Measurements from ENCODE around the gene RPL13.

The RPL13 gene

GRCh38 chr16:89550421-89551007 is 10.0 kb upstream of the RPL13 start:
- Histone ChIP-seq H3K79me2 (ENCODE audit: low read length) (no peaks in the 10 kb centered on the region), H3K4me1 (ENCODE audit: low read length) (no peaks in the 10 kb centered on the region), H3K27me3 (replicated peaks; ENCODE audit: insufficient read depth, low read length) (no peaks in the 10 kb centered on the region), H3K9me3 (replicated peaks; ENCODE audit: insufficient read depth, low read length) (no peaks in the 10 kb centered on the region), H4K20me1 (ENCODE audit: insufficient read depth, low read length) (no peaks in the 10 kb centered on the region), H3F3A (ENCODE audit: insufficient read depth, low read length) (no peaks in the 10 kb centered on the region), H2AFZ (ENCODE audit: low read length) (no peak overlapping the region), H3K4me2 (ENCODE audit: low read depth, low read length) (no peak overlapping the region), H3K27ac (ENCODE audit: low read length) (no peak overlapping the region), H3K9ac (ENCODE audit: low read length) (no peak overlapping the region), H3K9me2 (replicated peaks; ENCODE audit: insufficient read depth, low read length) (no peaks in the 10 kb centered on the region), H3K36me3 (replicated peaks; ENCODE audit: insufficient read depth, low read length) (no peaks in the 10 kb centered on the region), H3K4me3 (ENCODE audit: low read length) (no peak overlapping the region)
- TF ChIP-seq EZH2phosphoT487 (IDR thresholded peaks at IDR 0.05; ENCODE audit: low read length) (no peak), EZH2 (optimal IDR thresholded peaks at IDR 0.05; ENCODE audit: low read depth, low read length) (no peak)
- TF ChIP-seq, protein P1, sequence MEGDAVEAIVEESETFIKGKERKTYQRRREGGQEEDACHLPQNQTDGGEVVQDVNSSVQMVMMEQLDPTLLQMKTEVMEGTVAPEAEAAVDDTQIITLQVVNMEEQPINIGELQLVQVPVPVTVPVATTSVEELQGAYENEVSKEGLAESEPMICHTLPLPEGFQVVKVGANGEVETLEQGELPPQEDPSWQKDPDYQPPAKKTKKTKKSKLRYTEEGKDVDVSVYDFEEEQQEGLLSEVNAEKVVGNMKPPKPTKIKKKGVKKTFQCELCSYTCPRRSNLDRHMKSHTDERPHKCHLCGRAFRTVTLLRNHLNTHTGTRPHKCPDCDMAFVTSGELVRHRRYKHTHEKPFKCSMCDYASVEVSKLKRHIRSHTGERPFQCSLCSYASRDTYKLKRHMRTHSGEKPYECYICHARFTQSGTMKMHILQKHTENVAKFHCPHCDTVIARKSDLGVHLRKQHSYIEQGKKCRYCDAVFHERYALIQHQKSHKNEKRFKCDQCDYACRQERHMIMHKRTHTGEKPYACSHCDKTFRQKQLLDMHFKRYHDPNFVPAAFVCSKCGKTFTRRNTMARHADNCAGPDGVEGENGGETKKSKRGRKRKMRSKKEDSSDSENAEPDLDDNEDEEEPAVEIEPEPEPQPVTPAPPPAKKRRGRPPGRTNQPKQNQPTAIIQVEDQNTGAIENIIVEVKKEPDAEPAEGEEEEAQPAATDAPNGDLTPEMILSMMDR (IDR thresholded peaks at IDR 0.05; ENCODE audit: low read length), result no peak
- no peak for DNase-seq

- Histone ChIP-seq H3K4me2 (ENCODE audit: low read depth, low read length) (no peak overlapping the region), H3K4me3 (ENCODE audit: low read length) (no peak overlapping the region), H3F3A (ENCODE audit: insufficient read depth, low read length) (no peaks in the 10 kb centered on the region), H3K79me2 (ENCODE audit: low read length) (no peaks in the 10 kb centered on the region), H3K9me2 (replicated peaks; ENCODE audit: insufficient read depth, low read length) (no peaks in the 10 kb centered on the region), H4K20me1 (ENCODE audit: insufficient read depth, low read length) (no peaks in the 10 kb centered on the region), H3K9me3 (replicated peaks; ENCODE audit: insufficient read depth, low read length) (no peaks in the 10 kb centered on the region), H3K36me3 (replicated peaks; ENCODE audit: insufficient read depth, low read length) (no peaks in the 10 kb centered on the region), H2AFZ (ENCODE audit: low read length) (no peak overlapping the region), H3K27me3 (replicated peaks; ENCODE audit: insufficient read depth, low read length) (no peaks in the 10 kb centered on the region), H3K27ac (ENCODE audit: low read length) (no peak overlapping the region), H3K4me1 (ENCODE audit: low read length) (no peaks in the 10 kb centered on the region), H3K9ac (ENCODE audit: low read length) (no peak overlapping the region)
- no peak for TF ChIP-seq EZH2phosphoT487 (IDR thresholded peaks at IDR 0.05; ENCODE audit: low read length)
- TF ChIP-seq EZH2 (optimal IDR thresholded peaks at IDR 0.05; ENCODE audit: low read depth, low read length), result no peak
- TF ChIP-seq, protein P1 (IDR thresholded peaks at IDR 0.05; ENCODE audit: low read length), result no peak
- no peak for DNase-seq
Observed at GRCh38 chr16:89552329-89552728, 8.2 kb upstream of the RPL13 start.

DNA sequence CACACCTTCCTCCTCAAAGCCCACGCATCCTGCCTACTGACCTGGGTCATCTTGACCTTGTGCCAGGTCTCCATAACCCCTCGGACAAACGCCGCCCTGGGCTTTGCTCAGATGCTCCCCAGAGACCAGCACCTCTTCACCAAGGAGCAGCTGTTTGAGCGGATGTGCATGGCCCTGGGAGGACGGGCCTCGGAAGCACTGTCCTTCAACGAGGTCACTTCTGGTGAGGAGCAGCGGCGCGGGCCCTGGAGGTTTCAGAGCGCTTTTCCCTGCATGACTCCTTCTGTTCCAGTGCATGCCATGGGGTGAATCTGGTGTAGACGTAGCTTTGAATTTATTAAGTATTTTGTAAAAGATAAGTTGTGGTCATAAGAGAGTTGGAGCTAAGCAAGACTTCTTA is 7.6 kb upstream of the RPL13 start:
- Histone ChIP-seq H3K4me2 (ENCODE audit: low read depth, low read length) (no peak overlapping the region), H3K27ac (ENCODE audit: low read length) (no peak overlapping the region), H3K9ac (ENCODE audit: low read length) (no peak overlapping the region), H3K9me3 (replicated peaks; ENCODE audit: insufficient read depth, low read length) (no peaks in the 10 kb centered on the region), H3K4me3 (ENCODE audit: low read length) (no peak overlapping the region), H3K79me2 (ENCODE audit: low read length) (no peaks in the 10 kb centered on the region), H3K36me3 (replicated peaks; ENCODE audit: insufficient read depth, low read length) (no peaks in the 10 kb centered on the region), H4K20me1 (ENCODE audit: insufficient read depth, low read length) (no peaks in the 10 kb centered on the region), H3K4me1 (ENCODE audit: low read length) (no peaks in the 10 kb centered on the region), H3F3A (ENCODE audit: insufficient read depth, low read length) (no peaks in the 10 kb centered on the region), H3K27me3 (replicated peaks; ENCODE audit: insufficient read depth, low read length) (no peaks in the 10 kb centered on the region), H2AFZ (ENCODE audit: low read length) (no peak overlapping the region), H3K9me2 (replicated peaks; ENCODE audit: insufficient read depth, low read length) (no peaks in the 10 kb centered on the region)
- TF ChIP-seq, protein P1 (IDR thresholded peaks at IDR 0.05; ENCODE audit: low read length), result no peak
- no peak for TF ChIP-seq EZH2 (optimal IDR thresholded peaks at IDR 0.05; ENCODE audit: low read depth, low read length)
- no peak for TF ChIP-seq EZH2phosphoT487 (IDR thresholded peaks at IDR 0.05; ENCODE audit: low read length)
- no peak for DNase-seq

Data from MM.1S (cell line).